Prostate gland (tissue), 2 donors: ENCODE data around the gene TRPV6. TPM values are rescaled to one million over a fixed set of nuclear protein-coding genes. Genes with fewer than 3 reads are reported as not detected.

Source experiments
- DNase-seq: peaks from one replicate; pipeline ENCODE4 v3.0.0-alpha.2; 2019; ENCODE audit warnings: low spot score
- H3K27ac ChIP-seq, 2 donors: fragments of 200-600 bp; sonication (generic); 2 replicates each; pipeline ENCODE4 v1.5.1; 2017 to 2019
- H3K27me3 ChIP-seq: fragments of 200-600 bp; sonication (generic); replicated peaks from 2 replicates; pipeline ENCODE4 v1.5.1; 2019; ENCODE audit not compliant: insufficient read depth
- H3K36me3 ChIP-seq, 2 donors: fragments of 200-600 bp; sonication (generic); 1 replicate in 1 of 2; 2 replicates in 1 of 2; pipeline versions ENCODE4 v1.5.1 to v1.8.1; 2017 to 2019
- H3K4me1 ChIP-seq: fragments of 200-600 bp; sonication (generic); replicated peaks from 2 replicates; pipeline ENCODE4 v1.5.1; 2019
- H3K4me3 ChIP-seq, 2 donors: fragments of 200-600 bp; sonication (generic); 2 replicates each; pipeline ENCODE4 v1.5.1; 2017 to 2019
- H3K9me3 ChIP-seq: fragments of 200-600 bp; sonication (generic); 2 replicates; pipeline ENCODE4 v1.5.1; 2017
- POLR2A ChIP-seq: fragments of 450-650 bp; IDR thresholded peaks from one replicate; pipeline ENCODE4 v1.6.1; 2016; ENCODE audit warnings: antibody characterized with exemption, mild to moderate bottlenecking
- POLR2AphosphoS5 ChIP-seq: sonication (generic); formaldehyde crosslinking; IDR thresholded peaks from one replicate; pipeline ENCODE4 v1.6.1; 2017; ENCODE audit warnings: antibody characterized with exemption
- WGBS: methylation state at CpG from one replicate; pipeline ENCODE4 v1.1.5; 2018; 5-methylcytosine and 5-hydroxymethylcytosine counted together
- intact Hi-C: fragments of 100-400 bp; cut with DNase I; formaldehyde crosslinking; loops from one replicate; pipeline ENCODE4 v1.14.2; 2022
- total RNA-seq, 2 donors: library from RNA; depleted of rRNA; stranded (reverse); fragments of >200 nt; gene quantifications; one replicate each; pipeline ENCODE4 v1.1.0, GENCODE V29; 2016
- TF ChIP-seq, protein P1 (sequence below), 4 experiments: fragments of 200-600 bp in 2 of 4; fragments of 450-650 bp in 2 of 4; sonication (generic) in 2 of 4; IDR thresholded peaks; 1 replicate in 3 of 4; 2 replicates in 1 of 4; pipeline ENCODE4 v1.5.1; 2016 to 2019; ENCODE audit warnings: antibody characterized with exemption in 4 of 4, mild to moderate bottlenecking in 2 of 4, moderate library complexity in 2 of 4

TRPV6 gene
- total RNA-seq, 2 donors from 2014 or later, result 47.0 to 82.0 TPM

DNA sequence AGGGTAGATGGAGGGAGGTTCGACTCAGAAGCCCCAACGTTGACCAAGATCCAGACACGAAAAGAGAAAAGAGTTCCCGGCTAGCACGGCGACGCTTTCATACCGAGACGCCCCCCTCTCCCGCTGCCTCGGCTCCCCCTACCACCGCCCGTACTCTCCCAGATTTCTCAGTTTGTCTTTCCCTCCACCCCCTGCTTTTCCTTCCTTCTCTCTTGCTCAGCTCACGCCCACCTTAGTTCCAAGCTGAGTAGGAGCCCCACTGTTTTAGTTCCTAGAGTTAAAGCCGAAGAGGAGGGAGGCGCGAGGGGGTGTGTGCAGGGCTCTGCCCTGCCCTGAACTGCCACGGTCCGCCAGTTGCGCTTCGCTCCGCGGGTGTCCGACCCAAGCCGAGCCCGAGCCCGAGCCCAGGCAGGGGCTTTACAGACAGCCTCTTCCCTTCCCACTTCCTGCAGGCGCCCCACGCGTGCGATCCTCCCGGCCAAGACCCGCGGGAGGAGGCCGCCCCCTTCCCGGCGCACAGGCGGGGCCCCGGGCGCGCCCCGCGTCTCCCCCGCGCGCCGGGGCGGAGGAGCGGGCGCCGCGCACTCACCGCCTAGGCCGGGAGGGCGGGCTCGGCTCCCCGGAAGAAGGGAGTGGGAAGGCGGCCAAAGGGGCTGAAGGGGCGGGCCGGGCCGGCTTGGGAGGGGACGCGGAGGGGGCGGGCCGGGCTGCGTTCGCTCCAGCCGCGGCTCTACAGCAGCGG, 31.0 kb downstream of the TRPV6 start, which contains the start of gene EPHB6:
TSS of gene EPHB6 (plus strand) at position 705 of the 742 bp plus-strand sequence. CDS start 8,152 bp downstream, outside the sequence.
- Histone ChIP-seq H3K9me3 (no peaks in the 10 kb centered on the region), H3K4me1 (no peaks in the 10 kb centered on the region), H3K4me3 (peak within 1 kb of the TSS; percentile 62 to 76), H3K27me3 (no peaks in the 10 kb centered on the region), H3K36me3 (no peaks in the 10 kb centered on the region), H3K27ac (peak within 1 kb of the TSS; percentile 70 to 79)
- TF ChIP-seq, protein P1, sequence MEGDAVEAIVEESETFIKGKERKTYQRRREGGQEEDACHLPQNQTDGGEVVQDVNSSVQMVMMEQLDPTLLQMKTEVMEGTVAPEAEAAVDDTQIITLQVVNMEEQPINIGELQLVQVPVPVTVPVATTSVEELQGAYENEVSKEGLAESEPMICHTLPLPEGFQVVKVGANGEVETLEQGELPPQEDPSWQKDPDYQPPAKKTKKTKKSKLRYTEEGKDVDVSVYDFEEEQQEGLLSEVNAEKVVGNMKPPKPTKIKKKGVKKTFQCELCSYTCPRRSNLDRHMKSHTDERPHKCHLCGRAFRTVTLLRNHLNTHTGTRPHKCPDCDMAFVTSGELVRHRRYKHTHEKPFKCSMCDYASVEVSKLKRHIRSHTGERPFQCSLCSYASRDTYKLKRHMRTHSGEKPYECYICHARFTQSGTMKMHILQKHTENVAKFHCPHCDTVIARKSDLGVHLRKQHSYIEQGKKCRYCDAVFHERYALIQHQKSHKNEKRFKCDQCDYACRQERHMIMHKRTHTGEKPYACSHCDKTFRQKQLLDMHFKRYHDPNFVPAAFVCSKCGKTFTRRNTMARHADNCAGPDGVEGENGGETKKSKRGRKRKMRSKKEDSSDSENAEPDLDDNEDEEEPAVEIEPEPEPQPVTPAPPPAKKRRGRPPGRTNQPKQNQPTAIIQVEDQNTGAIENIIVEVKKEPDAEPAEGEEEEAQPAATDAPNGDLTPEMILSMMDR (IDR thresholded peaks at IDR 0.05), result peak in 1 of 4 experiments; percentile 9
- TF ChIP-seq POLR2AphosphoS5 (no peak), POLR2A (peak; percentile 34)
- DNase-seq, result peak; percentile 84
- intact Hi-C loops, result loop anchor here (2.0 to 10.0 kb wide), 3 partner anchors 148 to 540 kb away; no protein-coding TSS in a partner anchor
- under 1% methylated on average over 49 of the region's 70 CpGs for WGBS

DNA sequence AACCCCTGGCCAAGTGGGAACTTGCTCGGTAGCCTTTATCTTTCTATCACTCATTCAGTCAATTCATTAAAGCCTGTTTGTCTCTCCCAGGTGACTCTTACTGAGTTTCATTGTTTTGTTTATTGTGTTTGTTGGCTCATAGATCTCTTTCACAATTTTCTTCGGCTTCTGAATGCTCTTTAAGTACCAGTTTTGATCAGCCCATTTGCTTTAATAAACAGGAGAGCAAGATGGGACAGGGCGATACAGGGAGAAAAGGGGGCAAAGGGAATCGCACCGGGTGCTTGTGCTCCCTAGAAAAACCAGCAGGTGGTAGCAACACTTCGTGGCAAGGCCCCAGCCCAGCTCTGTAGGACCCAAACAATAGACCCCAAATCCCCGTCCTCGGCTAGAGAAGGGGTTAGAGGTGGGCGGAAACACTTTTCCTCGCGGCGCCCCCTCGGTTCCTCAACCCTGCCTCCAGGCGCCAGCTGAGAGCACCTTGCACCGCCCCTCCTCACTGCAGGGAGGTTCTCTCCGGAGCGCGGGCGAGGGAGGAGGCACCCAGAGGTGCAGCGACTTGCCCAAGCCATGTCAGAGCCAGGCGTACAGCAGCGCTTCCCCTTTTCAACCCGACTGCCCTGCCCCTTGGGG, 31.7 kb downstream of the TRPV6 start:
- Histone ChIP-seq H3K4me3 (peak overlapping the region; percentile 62 to 76), H3K36me3 (no peaks in the 10 kb centered on the region)
- intact Hi-C loops, result loop anchor here (2.0 to 10.0 kb wide), 3 partner anchors 149 to 541 kb away; no protein-coding TSS in a partner anchor

DNA sequence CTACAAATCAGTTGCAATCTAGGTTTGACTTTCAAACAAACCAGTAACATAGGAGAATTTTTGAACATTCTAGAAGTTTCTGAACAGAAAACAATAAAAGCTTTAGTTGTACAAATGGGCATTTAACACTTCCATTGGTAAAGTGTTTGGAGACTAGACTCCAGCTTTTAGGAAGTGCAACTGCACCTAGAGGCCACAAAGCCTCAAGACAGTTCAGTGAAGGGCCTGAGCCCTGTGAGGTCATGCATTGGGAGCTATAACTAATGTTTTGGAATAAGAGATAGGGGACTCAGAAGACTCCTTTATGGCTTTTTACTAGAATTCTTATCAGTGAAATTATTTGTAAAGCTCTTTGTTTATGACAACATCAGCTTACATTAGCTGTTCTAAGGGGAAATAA, 33.6 kb downstream of the TRPV6 start:
- H3K9me3 ChIP-seq, result no peaks in the 10 kb centered on the region
- H3K27me3 ChIP-seq, result no peaks in the 10 kb centered on the region
- no peak overlapping the region for H3K27ac ChIP-seq
- DNase-seq, result no peak
- H3K36me3 ChIP-seq, result no peaks in the 10 kb centered on the region
- no peak for TF ChIP-seq POLR2AphosphoS5
- TF ChIP-seq POLR2A, result no peak
- TF ChIP-seq, protein P1 (IDR thresholded peaks at IDR 0.05), result no peak
- intact Hi-C loops, result loop anchor here (10.0 kb wide), 1 partner anchor 543 kb away; no protein-coding TSS in a partner anchor
- no peak overlapping the region for H3K4me3 ChIP-seq
- H3K4me1 ChIP-seq, result no peaks in the 10 kb centered on the region

More for the DNA sequence above, 31.7 kb downstream of the TRPV6 start:
- H3K27ac ChIP-seq, result peak overlapping the region; percentile 70 to 79
- peak; percentile 66 for DNase-seq
- no peaks in the 10 kb centered on the region for H3K27me3 ChIP-seq
- H3K9me3 ChIP-seq, result no peaks in the 10 kb centered on the region
- TF ChIP-seq, protein P1 (IDR thresholded peaks at IDR 0.05), result peak; percentile 72 to 87 (median 84)
- TF ChIP-seq POLR2AphosphoS5 (peak; percentile 24), POLR2A (no peak)
- no peaks in the 10 kb centered on the region for H3K4me1 ChIP-seq
- WGBS, result under 1% methylated on average over 23 of the region's 23 CpGs

DNA sequence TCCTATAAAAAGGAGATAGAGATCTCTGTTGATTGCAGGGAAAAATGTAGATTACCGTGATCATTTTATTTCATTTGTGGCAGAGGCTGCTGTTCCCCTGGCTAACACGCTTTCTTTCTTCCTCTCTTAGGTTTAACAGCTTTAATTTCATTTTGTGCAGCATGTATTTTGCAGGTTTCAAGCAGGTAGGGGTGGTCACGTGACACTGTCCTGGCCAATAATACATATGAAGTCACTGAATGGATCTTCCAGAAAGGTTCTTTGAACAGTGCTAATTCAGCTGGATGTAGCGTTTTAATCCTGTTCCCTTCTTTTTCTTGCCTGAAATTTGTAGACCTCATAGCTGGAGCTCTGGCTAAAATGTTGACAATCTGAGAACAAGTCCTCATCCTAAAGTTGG, 34.3 kb downstream of the TRPV6 start:
- H3K4me3 ChIP-seq, result no peak overlapping the region
- no peak for DNase-seq
- no peaks in the 10 kb centered on the region for H3K27me3 ChIP-seq
- H3K27ac ChIP-seq, result no peak overlapping the region
- no peak for TF ChIP-seq POLR2AphosphoS5
- no peak for TF ChIP-seq POLR2A
- TF ChIP-seq, protein P1 (IDR thresholded peaks at IDR 0.05), result no peak
- 77% methylated on average over 4 of the region's 4 CpGs for WGBS
- intact Hi-C loops, result loop anchor here (10.0 kb wide), 1 partner anchor 544 kb away; no protein-coding TSS in a partner anchor
- H3K36me3 ChIP-seq, result no peaks in the 10 kb centered on the region
- H3K9me3 ChIP-seq, result no peaks in the 10 kb centered on the region
- H3K4me1 ChIP-seq, result no peaks in the 10 kb centered on the region
